DND-41 (cell line): Measurements from ENCODE around the gene CSNK1G1.

Experiments used
- ATAC-seq: fragments of 200-7000 bp; cut with Tn5 transposase; 3 replicates; pipeline ENCODE4 v1.9.1; 2021; ENCODE audit warnings: low read depth; ENCODE audit not compliant: insufficient read depth
- DNase-seq: peaks from one replicate; pipeline ENCODE4 v3.0.0-alpha.2; 2020
- H2AFZ ChIP-seq: 2 replicates; pipeline ENCODE4 v1.6.0; 2012; ENCODE audit warnings: low read depth, low read length
- H3K27ac ChIP-seq: 2 replicates; pipeline ENCODE4 v1.5.1; 2012; ENCODE audit warnings: low read length, inconsistent platforms
- H3K27me3 ChIP-seq: fragments of 200-600 bp; sonication (generic); 2 replicates; pipeline ENCODE4 v1.6.0; 2012; ENCODE audit warnings: low read length, mild to moderate bottlenecking, inconsistent platforms; ENCODE audit not compliant: insufficient read depth, poor library complexity
- H3K36me3 ChIP-seq: 2 replicates; pipeline ENCODE4 v1.5.1; 2012; ENCODE audit warnings: low read length, inconsistent platforms; ENCODE audit not compliant: insufficient read depth
- H3K4me1 ChIP-seq: 2 replicates; pipeline ENCODE4 v1.5.1; 2012; ENCODE audit warnings: mild to moderate bottlenecking, low read length; ENCODE audit not compliant: insufficient read depth
- H3K4me2 ChIP-seq: 2 replicates; pipeline ENCODE4 v1.6.0; 2012; ENCODE audit warnings: mild to moderate bottlenecking, moderate library complexity, low read length, inconsistent platforms; ENCODE audit not compliant: insufficient read depth
- H3K4me3 ChIP-seq, 2 experiments: fragments of 200-600 bp in 1 of 2; shearing (Covaris generic) in 1 of 2; 2 replicates each; pipeline ENCODE4 v1.5.1; 2012 to 2016; ENCODE audit warnings: inconsistent platforms in 2 of 2, low read length in 2 of 2, mild to moderate bottlenecking in 2 of 2, low read depth in 1 of 2, moderate library complexity in 1 of 2
- H3K79me2 ChIP-seq: 2 replicates; pipeline ENCODE4 v1.6.0; 2012; ENCODE audit warnings: low read length, inconsistent platforms; ENCODE audit not compliant: insufficient read depth
- H3K9ac ChIP-seq: 2 replicates; pipeline ENCODE4 v1.6.0; 2012; ENCODE audit warnings: low read depth, mild to moderate bottlenecking, inconsistent platforms, low read length, moderate library complexity
- H3K9me3 ChIP-seq: 2 replicates; pipeline ENCODE4 v1.5.1; 2012; ENCODE audit warnings: low read length, moderate library complexity, mild to moderate bottlenecking, inconsistent platforms; ENCODE audit not compliant: insufficient read depth, severe bottlenecking
- H4K20me1 ChIP-seq: 2 replicates; pipeline ENCODE4 v1.6.0; 2012; ENCODE audit warnings: low read length; ENCODE audit not compliant: insufficient read depth
- CTCF ChIP-seq: IDR thresholded peaks from 2 replicates; pipeline ENCODE4 v1.5.1; 2012; ENCODE audit warnings: borderline replicate concordance, low read length, moderate library complexity, mild to moderate bottlenecking; ENCODE audit not compliant: poor library complexity, severe bottlenecking; ENCODE audit errors: extremely low read depth
- EZH2 ChIP-seq: IDR thresholded peaks from 3 replicates; pipeline ENCODE4 v1.6.1; 2012; ENCODE audit warnings: borderline replicate concordance, low read depth, mild to moderate bottlenecking, moderate library complexity, low read length, inconsistent platforms; ENCODE audit not compliant: severe bottlenecking

CSNK1G1 gene

DNA sequence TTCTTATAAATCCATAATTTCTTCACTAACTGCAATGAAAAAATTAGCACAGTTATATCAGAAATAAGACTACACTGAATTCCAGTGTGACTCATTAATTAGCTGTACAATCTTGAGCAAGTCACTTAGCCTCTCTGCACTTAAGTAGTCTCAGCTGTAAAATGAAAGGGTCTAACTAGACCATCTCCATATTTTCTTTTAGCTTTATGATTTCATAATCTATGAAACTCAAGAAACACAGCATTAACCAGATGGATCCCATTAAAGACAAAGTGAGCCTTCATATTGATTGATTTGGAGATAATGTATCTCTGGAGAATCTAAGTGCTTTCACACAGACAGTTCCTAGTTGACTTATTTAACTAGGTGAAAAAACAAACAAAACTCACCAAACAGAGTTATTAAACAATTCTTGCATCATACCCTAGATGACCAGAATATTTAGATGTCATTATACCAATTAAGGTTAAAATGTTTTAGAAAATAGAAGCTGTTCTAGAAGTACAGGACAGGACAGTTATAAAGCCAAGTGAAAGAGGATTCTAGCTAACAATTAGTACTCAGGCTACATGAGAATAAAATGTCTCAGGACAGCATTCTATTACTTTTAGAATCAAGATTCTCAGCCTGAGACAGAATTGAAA is 11.2 kb downstream of the CSNK1G1 start:
- Histone ChIP-seq H3K4me1 (no peaks in the 10 kb centered on the region), H3K27ac (no peak overlapping the region), H3K4me2 (no peak overlapping the region), H3K9ac (no peak overlapping the region), H3K4me3 (no peak overlapping the region), H2AFZ (no peak overlapping the region), H3K36me3 (peaks cover 13% of the 10 kb centered on the region; the same call in 1 of the 2 replicates), H4K20me1 (no peaks in the 10 kb centered on the region; the same call in 1 of the 2 replicates), H3K27me3 (no peaks in the 10 kb centered on the region), H3K9me3 (no peaks in the 10 kb centered on the region), H3K79me2 (peaks cover 34% of the 10 kb centered on the region)
- DNase-seq, result no peak
- no peak for ATAC-seq
- no peak for TF ChIP-seq EZH2
- no peak for TF ChIP-seq CTCF

DNA sequence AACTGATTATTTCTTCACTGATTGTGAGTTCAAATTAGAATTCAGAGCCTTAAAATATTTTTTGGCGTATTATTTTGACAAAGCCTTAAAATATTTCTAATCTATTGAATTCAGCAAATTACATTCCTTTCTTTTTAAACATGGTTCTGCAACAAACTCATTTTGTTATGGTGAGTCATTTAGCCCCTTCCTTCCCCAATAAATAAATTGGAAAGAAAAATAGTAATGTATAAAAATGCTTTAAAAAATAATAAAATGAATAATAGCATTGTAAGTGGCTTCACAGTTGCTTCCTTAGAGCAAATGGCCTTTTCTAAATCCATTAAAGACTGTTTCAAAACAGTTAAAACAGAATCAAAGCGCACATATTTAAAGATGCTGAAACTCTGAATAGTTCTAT is 12.1 kb downstream of the CSNK1G1 start:
- Histone ChIP-seq H3K4me3 (no peak overlapping the region), H2AFZ (no peak overlapping the region), H3K36me3 (peaks cover 13% of the 10 kb centered on the region; the same call in 1 of the 2 replicates), H3K9me3 (no peaks in the 10 kb centered on the region), H3K4me1 (no peaks in the 10 kb centered on the region), H3K27me3 (no peaks in the 10 kb centered on the region), H3K27ac (no peak overlapping the region), H4K20me1 (no peaks in the 10 kb centered on the region), H3K4me2 (no peak overlapping the region), H3K79me2 (peaks cover 28% of the 10 kb centered on the region), H3K9ac (no peak overlapping the region)
- DNase-seq, result no peak
- TF ChIP-seq CTCF (no peak), EZH2 (no peak)
- no peak for ATAC-seq

DNA sequence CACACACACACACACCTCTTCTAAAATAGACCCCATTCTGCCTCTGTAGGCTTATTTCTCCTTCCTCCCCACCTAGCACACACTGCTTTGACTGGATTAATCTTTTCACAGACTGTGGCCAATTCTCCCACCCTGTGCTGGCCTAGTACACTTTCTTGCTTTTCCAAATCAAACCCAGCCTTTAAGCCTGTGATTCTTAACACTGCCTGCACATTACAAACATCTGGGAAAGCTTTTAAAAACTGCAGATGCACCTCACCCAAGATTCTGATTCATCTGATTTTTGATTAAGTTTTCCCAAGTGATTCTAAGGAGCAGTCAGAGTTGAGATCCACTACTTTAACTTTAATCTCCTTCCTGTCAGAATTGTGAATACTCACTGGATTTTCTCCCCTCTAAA is 12.8 kb downstream of the CSNK1G1 start:
- Histone ChIP-seq H3K9me3 (no peaks in the 10 kb centered on the region), H3K4me1 (no peaks in the 10 kb centered on the region), H3K36me3 (peaks cover 13% of the 10 kb centered on the region; the same call in 1 of the 2 replicates), H3K9ac (no peak overlapping the region), H3K27me3 (no peaks in the 10 kb centered on the region), H3K79me2 (peaks cover 28% of the 10 kb centered on the region), H3K4me2 (no peak overlapping the region), H4K20me1 (no peaks in the 10 kb centered on the region), H3K4me3 (no peak overlapping the region), H2AFZ (no peak overlapping the region), H3K27ac (no peak overlapping the region)
- ATAC-seq, result no peak
- TF ChIP-seq CTCF (no peak), EZH2 (no peak)
- DNase-seq, result no peak

DNA sequence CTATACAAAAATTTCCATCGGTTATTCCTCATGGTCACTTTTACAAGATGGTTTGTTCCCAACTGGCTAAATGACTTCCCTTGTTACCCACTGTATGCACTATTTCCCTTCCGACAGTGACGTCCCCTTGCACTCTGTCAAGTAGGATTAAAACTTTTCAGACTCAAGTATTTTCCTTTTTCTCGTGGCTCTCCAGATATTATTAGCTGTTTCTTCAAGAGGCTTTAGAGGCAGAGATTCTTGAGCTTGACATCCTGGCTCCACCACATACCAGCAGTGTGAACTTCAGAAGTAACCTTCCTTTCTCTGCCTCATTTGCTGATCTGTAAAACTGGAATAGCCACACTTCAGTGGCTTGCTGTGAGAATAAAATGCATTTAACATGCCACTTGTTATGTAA is 14.0 kb downstream of the CSNK1G1 start:
- Histone ChIP-seq H3K27me3 (no peaks in the 10 kb centered on the region), H3K9ac (no peak overlapping the region), H3K4me2 (no peak overlapping the region), H3K79me2 (peaks cover 19% of the 10 kb centered on the region), H3K4me3 (no peak overlapping the region), H3K27ac (no peak overlapping the region), H3K4me1 (no peaks in the 10 kb centered on the region), H4K20me1 (no peaks in the 10 kb centered on the region), H3K9me3 (no peaks in the 10 kb centered on the region), H2AFZ (no peak overlapping the region), H3K36me3 (peaks cover 9% of the 10 kb centered on the region; the same call in 1 of the 2 replicates)
- DNase-seq (no peak), ATAC-seq (no peak)
- TF ChIP-seq EZH2, result no peak
- no peak for TF ChIP-seq CTCF
